IPS-18c (cell line): ENCODE data around the gene PTPRQ.

ENCODE experiments used
- H3K4me3 ChIP-seq: 2 replicates; pipeline ENCODE4 v1.7.0; 2013; ENCODE audit warnings: low read depth, mild to moderate bottlenecking, low read length, moderate library complexity; ENCODE audit not compliant: insufficient read depth
- H3K9me3 ChIP-seq: one replicate; pipeline ENCODE4 v1.6.1; 2013; ENCODE audit warnings: mild to moderate bottlenecking, low read length, moderate library complexity; ENCODE audit not compliant: control insufficient read depth, insufficient read depth

The PTPRQ gene

GRCh38 chr12:80721326-80721725 lies 277.3 kb downstream of the PTPRQ start:
- H3K4me3 ChIP-seq: no peak overlapping the region
- no peaks in the 10 kb centered on the region for H3K9me3 ChIP-seq
